ENCODE results near the gene MRPL10. TPM values are rescaled to one million over a fixed set of nuclear protein-coding genes. Genes with fewer than 3 reads are reported as not detected.

MRPL10 gene
- total RNA-seq, 1 donor from 2014 or later: 36.4 TPM

DNA sequence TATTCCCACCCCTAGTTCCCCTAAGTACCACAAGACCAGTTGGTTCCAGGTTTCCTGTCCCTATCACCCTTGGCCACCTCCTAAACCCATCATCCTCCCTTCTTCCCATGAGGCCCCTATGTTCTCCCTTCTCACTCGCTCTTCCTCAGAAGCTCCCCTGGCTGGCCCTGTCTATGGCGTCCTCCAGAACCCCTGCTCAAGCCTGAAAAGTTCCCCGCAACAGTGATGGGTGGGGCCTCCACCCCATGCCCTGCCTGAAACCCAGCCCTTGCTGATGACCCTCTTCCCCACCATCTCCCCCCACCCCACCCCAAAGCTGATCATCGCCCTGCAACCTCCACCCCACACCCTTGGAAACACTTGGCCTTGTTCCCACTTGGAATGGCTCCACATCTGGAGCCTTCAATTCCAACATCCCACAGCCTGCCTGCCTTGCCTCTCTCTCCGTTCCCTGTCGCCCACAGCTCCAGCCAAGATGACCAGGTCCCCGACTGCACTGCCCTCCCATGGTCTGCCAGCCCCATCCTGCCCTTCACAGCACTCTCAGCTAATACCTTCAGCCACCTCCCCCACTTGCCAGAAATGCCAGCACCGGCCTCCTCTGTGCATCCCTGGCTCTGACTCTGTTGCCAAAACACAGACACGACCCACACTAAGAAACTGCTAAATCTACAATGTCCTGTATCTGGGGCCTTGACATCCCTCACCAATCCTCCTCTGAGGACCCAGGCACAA lies 20.3 kb downstream of the MRPL10 start:
- Mint-ChIP-seq H3K4me3 (no peak overlapping the region), H3K27me3 (no peaks in the 10 kb centered on the region), H3K9me3 (no peaks in the 10 kb centered on the region), H3K36me3 (ENCODE audit: low read depth) (peaks cover 88% of the 10 kb centered on the region), H3K27ac (peak overlapping the region; percentile 11), H3K4me1 (no peaks in the 10 kb centered on the region)
- POLR2A ChIA-PET: interaction anchor here (0.7 kb wide), 1 partner anchor 11 kb away, joined by 14 read pairs; no protein-coding TSS in a partner anchor
- TF ChIP-seq, protein P1, sequence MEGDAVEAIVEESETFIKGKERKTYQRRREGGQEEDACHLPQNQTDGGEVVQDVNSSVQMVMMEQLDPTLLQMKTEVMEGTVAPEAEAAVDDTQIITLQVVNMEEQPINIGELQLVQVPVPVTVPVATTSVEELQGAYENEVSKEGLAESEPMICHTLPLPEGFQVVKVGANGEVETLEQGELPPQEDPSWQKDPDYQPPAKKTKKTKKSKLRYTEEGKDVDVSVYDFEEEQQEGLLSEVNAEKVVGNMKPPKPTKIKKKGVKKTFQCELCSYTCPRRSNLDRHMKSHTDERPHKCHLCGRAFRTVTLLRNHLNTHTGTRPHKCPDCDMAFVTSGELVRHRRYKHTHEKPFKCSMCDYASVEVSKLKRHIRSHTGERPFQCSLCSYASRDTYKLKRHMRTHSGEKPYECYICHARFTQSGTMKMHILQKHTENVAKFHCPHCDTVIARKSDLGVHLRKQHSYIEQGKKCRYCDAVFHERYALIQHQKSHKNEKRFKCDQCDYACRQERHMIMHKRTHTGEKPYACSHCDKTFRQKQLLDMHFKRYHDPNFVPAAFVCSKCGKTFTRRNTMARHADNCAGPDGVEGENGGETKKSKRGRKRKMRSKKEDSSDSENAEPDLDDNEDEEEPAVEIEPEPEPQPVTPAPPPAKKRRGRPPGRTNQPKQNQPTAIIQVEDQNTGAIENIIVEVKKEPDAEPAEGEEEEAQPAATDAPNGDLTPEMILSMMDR (IDR thresholded peaks at IDR 0.05): no peak
- intact Hi-C loops (cut with micrococcal nuclease): no loop called here
- ATAC-seq (ENCODE audit: low read depth) (no peak), DNase-seq (no peak)
- CTCF ChIA-PET: no interaction called here

DNA sequence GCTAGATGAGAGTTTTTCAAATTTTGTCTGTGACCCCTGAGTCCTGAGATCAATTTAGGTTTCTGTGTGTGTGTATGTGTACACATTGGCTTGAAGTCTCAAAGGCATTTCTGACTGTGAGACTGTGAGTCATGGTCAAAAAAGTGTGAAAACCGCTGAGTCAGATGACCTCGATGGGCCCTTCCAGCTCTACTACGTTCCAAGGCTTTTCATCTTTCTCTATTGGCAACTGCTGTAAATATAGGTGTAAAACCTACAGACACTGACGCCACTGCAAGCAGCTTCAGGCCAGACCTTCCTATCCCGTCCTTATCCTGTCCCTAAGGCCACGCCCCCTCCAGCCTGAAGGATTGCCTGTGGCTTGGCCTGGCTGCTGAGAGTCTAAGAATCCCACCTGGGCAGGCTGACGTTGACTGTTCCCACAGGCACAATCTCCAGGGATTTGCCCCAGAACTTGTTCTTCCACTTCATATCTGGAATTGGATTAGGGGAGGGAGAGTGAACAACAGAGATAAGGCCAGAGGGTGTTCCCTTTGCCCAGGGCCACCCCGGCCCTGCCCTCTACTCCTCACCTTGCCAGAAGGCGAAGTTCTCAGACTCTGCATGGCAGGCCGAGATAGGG lies 21.0 kb downstream of the MRPL10 start:
- H3K27me3 Mint-ChIP-seq: no peaks in the 10 kb centered on the region
- no peak overlapping the region for H3K27ac Mint-ChIP-seq
- ATAC-seq (ENCODE audit: low read depth) (peak; percentile 21), DNase-seq (no peak)
- TF ChIP-seq, protein P1 (IDR thresholded peaks at IDR 0.05): no peak
- CTCF ChIA-PET: no interaction called here
- H3K9me3 Mint-ChIP-seq: no peaks in the 10 kb centered on the region
- POLR2A ChIA-PET: no interaction called here
- H3K36me3 Mint-ChIP-seq (ENCODE audit: low read depth): peaks cover 81% of the 10 kb centered on the region
- no peak overlapping the region for H3K4me3 Mint-ChIP-seq
- intact Hi-C loops (cut with micrococcal nuclease): no loop called here
- no peaks in the 10 kb centered on the region for H3K4me1 Mint-ChIP-seq

DNA sequence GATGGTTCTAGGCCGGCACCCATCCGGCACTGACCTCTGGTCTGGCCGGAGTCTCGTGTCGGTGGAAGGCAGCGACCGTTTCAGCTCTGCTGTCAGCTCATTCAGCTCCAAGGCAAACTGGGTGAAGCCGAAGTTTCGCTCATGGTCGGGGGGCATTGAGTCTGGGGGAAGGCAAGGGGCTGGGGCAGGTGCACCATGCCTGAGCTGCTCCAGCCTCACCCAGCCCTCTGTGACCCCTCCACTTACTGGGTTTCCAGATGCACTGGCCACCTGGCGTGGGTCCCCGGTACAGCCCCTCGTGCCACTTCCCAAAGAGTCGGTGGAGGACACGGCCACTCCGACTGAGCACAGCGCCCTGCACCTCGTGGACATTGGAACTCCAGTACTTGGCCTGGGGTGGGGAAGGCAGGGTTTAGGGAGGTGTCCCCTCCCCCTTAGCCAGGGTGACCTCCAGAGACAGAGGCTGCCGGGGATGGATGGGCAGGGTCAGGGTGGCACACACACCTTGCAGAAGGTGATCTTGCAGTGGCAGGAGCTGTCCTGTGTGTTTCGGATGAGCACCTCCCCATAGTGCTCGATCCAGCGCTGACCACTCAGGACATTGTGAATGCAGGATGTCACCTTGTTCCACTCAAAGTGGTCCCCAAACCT lies 22.4 kb downstream of the MRPL10 start:
- Mint-ChIP-seq H3K36me3 (ENCODE audit: low read depth) (peaks cover 71% of the 10 kb centered on the region), H3K27ac (no peak overlapping the region), H3K27me3 (no peaks in the 10 kb centered on the region), H3K4me1 (no peaks in the 10 kb centered on the region), H3K9me3 (no peaks in the 10 kb centered on the region), H3K4me3 (no peak overlapping the region)
- TF ChIP-seq, protein P1 (IDR thresholded peaks at IDR 0.05): no peak
- ATAC-seq (ENCODE audit: low read depth): no peak
- intact Hi-C loops (cut with micrococcal nuclease): no loop called here
- no peak for DNase-seq
- ChIA-PET POLR2A (no interaction called here), CTCF (no interaction called here)

DNA sequence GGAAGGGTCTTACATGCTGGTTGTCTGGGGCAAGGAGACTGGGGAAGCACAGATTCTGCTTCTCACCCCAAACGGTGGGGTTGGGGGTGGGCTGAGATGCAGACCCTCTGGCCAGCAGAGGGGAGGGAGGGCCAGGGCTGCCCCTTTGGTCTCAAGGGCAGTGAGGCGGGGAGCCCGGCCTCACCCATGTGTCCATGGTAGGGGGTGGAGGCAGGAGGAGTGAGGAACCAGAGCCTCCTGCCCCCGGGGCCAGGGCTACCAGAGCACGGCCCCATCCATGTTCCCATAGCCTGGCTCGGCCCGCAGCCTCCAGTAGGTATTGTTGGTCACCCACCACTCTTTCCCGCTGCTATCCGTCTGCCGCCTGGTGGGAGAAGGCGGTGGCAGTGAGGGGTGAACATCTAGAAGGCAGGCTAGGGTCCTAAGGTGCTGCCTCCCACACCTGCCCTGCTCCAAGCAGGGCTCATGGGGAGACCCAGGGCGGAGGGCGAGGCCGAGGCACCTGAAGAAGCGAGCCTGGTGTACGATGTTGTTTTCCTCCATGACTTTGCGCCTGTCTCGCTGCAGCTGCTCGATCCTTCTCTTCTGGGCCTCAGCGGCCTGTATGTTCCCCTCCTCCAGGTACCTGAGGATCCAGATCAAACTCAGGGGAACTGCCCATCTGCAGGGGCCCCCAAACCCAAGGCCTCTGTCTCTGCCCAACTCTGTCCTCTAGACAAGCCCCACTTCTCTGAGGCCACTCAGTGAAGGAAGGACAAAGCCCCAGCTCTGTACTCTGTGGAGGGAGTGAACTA lies 23.1 kb downstream of the MRPL10 start:
- Mint-ChIP-seq H3K27ac (no peak overlapping the region), H3K4me3 (no peak overlapping the region), H3K36me3 (ENCODE audit: low read depth) (peaks cover 65% of the 10 kb centered on the region), H3K27me3 (no peaks in the 10 kb centered on the region), H3K4me1 (no peaks in the 10 kb centered on the region), H3K9me3 (no peaks in the 10 kb centered on the region)
- POLR2A ChIA-PET: no interaction called here
- TF ChIP-seq, protein P1 (IDR thresholded peaks at IDR 0.05): no peak
- CTCF ChIA-PET: no interaction called here
- no peak for ATAC-seq (ENCODE audit: low read depth)
- no peak for DNase-seq
- intact Hi-C loops (cut with micrococcal nuclease): no loop called here

DNA sequence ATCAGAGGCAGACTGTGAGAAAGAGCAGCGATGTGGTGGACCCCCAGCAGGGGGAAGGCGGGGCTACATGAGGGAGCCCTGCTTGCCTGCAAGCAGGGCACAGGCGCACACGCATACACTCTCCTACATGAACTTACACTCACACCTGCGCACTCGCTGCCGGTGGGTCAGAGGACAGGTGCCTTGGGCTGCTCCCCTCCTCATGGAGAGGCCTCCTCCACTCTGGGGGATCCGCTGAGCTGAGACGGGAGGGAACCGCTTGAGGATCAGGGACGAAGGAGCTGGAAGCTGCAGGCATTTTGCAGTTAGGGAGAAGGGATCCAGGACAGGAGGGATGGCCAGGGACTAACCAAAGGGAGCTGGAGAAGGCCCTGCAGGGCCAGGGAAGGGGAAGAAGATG lies 23.9 kb downstream of the MRPL10 start:
- no peaks in the 10 kb centered on the region for H3K9me3 Mint-ChIP-seq
- intact Hi-C loops (cut with micrococcal nuclease): no loop called here
- no peaks in the 10 kb centered on the region for H3K27me3 Mint-ChIP-seq
- H3K4me3 Mint-ChIP-seq: no peak overlapping the region
- ChIA-PET POLR2A (no interaction called here), CTCF (no interaction called here)
- no peaks in the 10 kb centered on the region for H3K4me1 Mint-ChIP-seq
- H3K27ac Mint-ChIP-seq: no peak overlapping the region
- DNase-seq: no peak
- H3K36me3 Mint-ChIP-seq (ENCODE audit: low read depth): peaks cover 57% of the 10 kb centered on the region
- ATAC-seq (ENCODE audit: low read depth): no peak
- TF ChIP-seq, protein P1 (IDR thresholded peaks at IDR 0.05): no peak

All from activated B cell treated with CpG ODN at 0.5 μM for 24 hours (primary cell).